GM18502 (cell line): Measurements from ENCODE around the gene USP6.
"Not testable (repeated sequence)": the region's sequence is repeated elsewhere in the genome, so short reads cannot be mapped to it uniquely, and the experiment has no call there.

Source experiments
- ATAC-seq: cut with Tn5 transposase; IDR thresholded peaks from one replicate; pipeline ENCODE4 v1.9.1; 2021; ENCODE audit warnings: mild to moderate bottlenecking; ENCODE audit not compliant: unreplicated experiment, poor library complexity

USP6 gene

DNA sequence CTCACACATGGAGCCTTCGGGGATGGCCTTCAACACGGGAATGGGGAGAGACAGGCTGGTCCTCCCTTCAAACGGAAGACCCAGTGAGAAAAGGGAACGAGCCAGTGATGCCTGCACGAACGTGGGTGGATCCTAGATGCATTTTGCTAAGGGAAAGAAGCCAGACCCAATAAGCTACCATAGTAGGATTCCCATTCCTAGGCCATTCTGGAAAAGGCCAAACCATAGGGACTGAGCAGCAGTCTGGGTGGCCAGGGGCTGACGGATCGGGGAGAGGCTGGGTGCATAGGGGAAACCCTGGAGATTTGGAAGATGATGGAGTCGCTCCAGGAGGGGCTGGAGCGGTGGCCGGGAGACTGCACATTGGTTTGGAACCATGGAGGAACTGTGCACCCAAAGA lies 18.7 kb downstream of the USP6 start:
- not testable (repeated sequence) for ATAC-seq

DNA sequence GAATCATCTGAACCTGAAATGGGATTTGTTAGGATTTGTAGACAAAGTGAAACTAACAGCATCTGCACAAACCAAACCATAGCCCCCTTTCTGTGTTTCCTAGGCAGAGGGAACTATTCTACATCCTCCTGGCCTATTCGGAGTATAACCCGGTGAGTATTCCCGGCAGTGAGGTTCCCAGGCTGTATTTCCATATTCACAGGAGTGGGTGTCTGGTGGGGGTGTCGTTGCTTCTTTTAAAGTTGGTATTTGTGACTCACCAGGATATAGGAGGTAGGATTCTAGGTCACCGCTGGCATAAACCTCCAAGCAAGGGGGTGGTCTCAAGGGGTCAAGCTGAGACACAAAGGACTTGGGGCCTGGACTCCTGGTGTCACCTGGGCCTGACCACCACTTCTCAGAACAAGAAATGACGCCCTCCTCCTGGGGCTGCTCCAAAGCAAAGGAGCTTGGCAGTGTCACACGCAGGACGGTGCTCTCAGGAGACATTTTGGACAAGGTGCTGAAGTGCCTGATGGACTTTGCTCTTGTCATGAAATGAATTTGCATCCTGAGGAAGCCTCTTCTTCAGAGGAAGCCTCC lies 19.4 kb downstream of the USP6 start:
- not testable (repeated sequence) for ATAC-seq

DNA sequence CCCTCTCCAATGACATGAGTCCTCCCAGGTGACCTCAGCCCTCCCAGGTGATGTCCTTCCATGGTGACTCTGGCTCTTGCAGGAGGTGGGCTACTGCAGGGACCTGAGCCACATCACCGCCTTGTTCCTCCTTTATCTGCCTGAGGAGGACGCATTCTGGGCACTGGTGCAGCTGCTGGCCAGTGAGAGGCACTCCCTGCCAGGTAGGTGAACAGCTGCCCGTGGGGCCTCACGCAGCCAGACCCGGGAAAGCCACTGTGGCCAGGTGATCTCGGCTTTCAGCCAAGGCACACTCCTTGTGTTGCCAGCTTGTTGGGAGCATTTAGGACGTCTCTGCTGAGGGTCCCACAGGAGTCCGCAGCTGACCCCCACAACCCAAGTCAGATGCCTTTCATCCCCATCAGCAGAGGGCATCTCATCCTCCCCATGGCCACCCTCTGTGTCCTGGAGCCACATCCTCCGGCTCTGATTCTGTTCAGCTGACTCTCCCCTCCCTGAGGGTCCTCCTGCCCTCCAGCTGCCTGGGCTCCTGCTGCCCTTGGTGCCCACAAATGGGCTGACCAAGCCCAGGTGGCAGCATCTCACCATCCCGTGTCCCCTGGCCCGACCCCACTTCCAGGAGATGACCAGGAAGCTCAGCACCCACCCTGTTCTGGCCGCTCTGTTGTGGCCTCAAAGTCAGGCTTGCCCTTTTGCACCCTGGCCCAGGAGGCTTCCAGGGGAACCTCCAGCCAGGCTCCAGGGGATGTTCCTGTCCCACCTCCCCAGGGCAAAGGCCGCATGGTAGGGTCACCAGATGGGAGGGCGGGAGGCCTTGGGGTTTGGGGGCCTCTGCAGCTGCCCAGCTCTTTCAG lies 20.1 kb downstream of the USP6 start:
- ATAC-seq, result no peak

DNA sequence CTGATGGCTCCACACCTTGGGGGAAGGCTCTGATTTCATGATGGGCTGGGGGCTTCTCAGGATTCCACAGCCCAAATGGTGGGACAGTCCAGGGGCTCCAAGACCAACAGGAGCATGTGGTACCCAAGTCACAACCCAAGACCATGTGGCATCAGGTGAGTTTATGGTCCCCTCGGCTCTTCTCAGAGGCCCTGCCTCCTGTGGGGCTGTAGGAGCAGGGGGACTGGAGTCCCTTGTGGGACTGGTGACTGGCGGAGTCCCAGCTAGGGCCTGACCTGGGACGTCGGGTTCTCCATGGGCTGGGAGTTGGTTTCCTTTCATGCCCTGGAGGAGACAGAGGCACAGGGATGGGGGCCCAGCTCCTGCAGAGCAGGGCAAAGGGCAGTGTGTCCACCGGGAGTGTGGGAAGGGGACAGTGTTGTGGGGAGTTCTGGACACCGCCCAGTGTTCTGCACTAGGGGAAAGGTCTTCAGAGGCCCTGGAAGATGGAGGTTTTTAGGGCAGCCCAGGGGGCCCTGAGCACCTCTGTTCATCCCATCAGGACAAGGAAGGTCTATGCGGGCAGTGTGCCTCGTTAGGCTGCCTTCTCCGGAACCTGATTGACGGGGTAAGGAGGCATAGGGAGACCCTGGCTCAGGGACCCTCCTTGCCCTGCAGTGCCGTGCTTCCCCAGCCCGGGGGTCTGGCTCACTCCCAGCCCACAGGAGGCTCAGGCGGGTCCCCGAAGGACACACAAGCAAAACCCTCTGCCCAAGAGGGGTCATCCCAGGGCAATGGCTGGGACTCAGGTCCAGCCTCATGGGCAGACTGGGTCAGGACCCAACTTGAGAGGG lies 21.0 kb downstream of the USP6 start:
- not testable (repeated sequence) for ATAC-seq

DNA sequence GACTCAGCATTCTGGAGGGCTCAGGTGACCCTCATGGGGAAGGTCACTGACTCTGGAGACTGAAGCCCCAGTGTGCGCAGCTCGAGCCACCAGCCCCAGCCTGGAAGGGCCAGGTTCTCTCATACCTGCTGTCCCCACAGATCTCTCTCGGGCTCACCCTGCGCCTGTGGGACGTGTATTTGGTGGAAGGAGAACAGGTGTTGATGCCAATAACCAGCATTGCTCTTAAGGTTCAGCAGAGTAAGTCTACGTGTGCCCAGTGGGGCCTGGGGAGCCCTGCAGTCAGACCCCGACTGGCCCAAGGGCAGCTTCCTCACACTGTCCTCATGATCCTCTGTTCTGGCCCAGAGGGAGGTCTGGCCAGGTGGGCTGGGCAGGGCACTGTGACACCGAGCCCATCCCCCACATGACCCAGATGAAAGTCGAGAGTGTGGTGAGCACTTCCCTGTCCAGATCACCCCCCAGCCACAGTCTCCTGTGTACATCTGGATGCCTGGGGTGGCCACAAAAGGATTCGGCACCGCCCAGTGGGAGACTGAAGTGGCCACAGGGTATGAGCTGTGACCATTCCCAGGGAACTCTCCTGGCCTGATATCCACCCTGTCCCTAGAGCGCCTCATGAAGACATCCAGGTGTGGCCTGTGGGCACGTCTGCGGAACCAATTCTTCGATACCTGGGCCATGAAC lies 21.8 kb downstream of the USP6 start:
- not testable (repeated sequence) for ATAC-seq

DNA sequence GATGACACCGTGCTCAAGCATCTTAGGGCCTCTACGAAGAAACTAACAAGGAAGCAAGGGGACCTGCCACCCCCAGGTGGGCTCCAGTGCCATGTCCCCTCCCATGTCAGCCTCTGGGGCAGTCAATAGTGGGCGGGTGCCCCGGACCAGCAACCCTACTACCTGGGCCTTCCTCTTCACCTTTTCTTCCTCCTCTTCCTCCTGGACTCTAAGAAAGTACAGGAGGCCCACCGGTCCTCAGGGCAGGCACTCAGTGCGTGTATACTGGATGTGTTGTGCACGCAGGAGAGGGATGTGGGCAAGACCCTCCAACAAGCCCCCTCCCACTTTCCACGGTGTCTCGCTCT lies 22.3 kb downstream of the USP6 start:
- not testable (repeated sequence) for ATAC-seq

DNA sequence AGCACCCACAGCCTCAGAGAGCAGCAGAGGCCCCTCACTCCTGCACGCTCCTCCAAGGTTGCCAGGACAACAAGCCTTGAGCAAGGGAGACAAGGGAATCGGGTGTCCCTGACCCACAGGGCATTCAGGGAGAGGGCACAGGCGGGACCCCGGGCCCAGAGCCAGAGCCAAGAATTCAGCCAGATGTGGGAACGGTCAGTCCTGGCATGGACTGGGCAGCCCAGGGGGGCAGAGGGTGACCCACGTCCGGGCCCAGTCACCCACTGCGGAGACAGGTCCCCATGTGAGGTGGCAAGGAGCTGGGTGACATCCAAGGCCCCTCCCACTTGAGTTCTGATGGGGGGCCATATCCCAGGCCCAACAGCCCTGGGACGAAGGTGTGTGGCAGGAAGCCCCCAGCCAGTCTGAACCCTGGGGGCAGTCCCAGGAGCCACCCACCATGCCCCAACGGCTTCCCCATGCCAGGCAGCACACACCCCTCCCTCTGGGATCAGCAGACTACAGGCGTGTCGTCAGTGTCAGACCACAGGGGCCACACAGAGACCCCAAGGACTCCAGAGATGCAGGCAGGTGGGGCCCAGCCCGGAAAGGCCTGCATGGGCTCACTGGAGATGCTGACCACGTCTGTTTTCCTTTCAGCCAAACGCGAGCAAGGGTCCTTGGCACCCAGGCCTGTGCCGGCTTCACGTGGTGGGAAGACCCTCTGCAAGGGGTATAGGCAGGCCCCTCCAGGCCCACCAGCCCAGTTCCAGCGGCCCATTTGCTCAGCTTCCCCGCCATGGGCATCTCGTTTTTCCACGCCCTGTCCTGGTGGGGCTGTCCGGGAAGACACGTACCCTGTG lies 23.0 kb downstream of the USP6 start:
- no peak for ATAC-seq

DNA sequence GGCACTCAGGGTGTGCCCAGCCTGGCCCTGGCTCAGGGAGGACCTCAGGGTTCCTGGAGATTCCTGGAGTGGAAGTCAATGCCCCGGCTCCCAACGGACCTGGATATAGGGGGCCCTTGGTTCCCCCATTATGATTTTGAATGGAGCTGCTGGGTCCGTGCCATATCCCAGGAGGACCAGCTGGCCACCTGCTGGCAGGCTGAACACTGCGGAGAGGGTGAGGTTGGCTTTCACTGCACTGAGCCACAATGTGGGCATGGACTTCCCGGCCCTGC lies 23.6 kb downstream of the USP6 start:
- ATAC-seq, result no peak

DNA sequence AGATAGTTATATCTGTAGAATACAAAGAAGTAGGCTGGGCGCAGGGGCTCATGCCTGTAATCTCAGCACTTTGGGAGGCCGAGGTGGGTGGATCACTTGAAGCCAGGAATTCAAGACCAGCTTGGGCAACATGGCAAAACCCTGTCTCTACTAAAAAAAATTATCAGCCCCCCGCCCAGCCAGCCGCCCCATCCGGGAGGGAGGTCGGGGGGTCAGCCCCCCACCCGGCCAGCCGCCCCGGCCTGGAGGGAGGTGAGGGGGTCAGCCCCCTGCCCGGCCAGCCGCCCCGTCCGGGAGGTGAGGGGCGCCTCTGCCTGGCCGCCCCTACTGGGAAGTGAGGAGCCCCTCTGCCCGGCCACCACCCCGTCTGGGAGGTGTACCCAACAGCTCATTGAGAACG lies 27.0 kb downstream of the USP6 start:
- ATAC-seq, result not testable (repeated sequence)

DNA sequence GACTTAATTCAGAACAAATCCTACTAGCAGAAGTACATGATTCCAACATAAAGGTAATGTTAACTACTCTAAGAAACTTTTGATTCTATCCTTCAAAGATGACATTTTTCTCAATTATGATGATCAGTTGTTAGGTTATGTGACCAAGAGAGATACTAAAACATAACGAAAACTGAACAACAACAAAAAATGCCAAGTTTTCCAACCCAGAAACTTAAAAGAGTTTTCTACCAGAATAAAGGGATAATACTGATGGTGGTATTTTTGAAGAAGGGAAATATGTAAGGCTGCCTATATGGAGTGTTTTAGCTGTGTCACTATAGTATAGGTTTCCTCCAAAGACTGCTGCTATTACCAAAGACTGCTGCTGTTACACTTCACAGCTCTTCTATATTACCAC lies 30.3 kb downstream of the USP6 start:
- ATAC-seq, result not testable (repeated sequence)

DNA sequence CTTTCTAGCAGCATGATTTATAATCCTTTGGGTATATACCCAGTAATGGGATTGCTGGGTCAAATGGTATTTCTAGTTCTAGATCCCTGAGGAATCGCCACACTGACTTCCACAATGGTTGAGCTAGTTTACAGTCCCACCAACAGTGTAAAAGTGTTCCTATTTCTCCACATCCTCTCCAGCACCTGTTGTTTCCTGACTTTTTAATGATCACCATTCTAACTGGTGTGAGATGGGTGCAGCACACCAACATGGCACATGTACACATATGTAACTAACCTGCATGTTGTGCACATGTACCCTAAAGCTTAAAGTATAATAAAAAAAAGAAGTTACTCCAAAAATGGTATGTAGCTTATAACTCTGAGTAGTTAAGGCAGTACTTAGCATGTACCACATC lies 44.9 kb downstream of the USP6 start:
- not testable (repeated sequence) for ATAC-seq

DNA sequence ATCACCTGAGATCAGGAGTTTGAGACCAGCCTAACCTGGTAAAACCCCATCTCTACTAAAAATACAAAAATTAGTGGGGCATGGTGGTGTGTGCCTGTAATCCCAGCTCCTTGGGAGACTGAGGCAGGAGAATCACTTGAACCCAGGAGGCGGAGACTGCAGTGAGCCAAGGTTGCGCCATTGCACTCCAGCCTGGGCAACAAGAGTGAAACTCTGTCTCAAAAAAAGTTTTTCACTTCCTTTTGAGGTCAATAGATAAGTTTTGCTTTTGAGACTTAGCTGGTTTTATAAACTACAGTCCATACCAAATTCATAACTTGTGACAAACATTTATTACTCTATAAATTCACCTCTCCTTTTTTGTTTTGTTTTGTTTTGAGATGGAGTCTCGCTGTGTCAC lies 46.0 kb downstream of the USP6 start:
- not testable (repeated sequence) for ATAC-seq

DNA sequence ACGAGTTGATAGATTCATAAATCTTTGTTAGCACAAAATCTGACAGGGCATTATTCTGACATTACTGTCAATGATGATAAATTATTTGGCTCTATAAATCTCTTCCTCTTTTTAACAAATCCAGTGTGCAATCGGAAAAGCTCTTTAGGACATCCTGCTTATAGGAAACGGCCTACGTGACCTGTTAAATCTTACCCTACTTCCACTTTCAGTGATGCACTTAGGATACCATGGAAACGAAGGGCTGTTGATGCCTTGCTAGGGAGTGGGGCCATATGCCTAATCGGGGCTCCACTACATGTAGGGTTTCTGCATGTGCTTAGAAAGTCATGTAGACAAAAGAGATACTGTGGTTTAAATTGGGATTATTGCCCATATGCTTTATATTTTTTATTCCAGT lies 48.6 kb downstream of the USP6 start:
- ATAC-seq, result no peak

DNA sequence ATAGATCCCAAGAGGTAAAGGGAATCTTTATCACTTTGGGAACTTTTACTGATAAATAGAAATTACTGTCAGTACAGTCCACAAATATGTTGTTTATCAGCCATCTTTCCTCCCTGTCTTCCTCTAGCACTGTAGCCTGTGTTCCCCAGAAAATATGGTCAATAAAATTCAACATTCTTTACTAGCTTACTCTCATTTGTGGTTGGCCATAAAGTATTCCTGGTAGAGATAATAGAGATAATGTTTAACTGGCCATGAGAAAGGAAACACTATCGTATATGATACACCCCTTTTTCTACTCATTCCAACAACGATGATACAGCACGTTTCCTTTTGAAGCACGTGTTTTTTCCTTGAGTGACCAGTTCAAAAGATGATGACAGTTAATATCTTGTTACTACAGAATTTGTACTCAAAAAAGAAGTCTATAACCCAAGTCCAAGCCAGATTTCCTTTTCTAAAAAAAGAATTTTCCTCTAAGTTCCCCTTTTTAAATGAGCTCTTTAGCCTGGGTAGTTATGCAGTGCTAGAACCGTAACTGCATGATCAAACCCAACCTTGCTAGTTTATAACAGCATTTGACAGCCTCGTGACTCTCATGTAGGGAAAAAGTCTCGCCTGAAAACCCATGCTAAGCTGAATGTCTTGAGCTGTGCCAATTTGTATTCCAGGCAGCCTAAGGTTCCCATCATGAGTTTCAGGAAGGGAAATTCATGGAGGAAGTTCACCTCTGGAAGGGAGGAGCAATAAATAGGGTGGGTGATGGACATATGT lies 50.1 kb downstream of the USP6 start:
- not testable (repeated sequence) for ATAC-seq

DNA sequence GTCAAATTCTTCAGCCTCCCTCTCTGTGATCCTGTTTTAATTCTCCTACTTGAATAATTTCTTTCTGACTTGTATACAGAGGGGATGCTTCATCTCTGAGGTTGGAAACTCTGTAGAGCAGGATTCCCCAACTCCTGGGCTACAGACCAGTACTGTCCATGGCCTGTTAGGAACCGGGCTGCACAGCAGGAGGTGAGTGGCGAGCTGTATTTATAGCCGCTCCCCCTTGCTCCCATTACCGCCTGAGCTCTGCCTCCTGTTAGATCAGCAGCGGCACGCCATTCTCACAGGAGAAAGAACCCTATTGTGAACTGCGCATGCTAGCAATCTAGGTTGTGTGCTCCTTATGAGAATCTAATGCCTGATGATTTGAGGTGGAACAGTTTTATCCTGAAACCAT lies 59.2 kb downstream of the USP6 start:
- not testable (repeated sequence) for ATAC-seq

DNA sequence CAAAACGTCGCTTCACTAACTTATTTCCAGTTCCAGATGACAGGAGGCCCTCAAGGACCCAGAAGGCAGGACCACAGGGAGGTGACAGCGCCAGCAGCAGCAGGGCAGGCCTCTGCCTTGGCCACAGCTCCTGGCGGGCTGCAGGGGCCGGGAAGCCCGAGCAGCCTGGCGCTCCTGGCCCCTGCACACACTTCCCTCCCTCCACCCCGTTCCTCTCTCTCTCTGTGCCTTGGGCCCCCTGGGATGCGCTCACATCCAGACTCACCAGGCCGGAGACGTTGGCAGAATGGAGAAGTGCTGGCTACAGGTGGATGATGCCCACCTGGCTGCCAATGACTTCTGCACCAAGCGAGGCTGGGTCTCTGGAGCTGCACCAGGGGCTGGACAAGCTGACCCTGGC lies 63.2 kb downstream of the USP6 start:
- no peak for ATAC-seq

DNA sequence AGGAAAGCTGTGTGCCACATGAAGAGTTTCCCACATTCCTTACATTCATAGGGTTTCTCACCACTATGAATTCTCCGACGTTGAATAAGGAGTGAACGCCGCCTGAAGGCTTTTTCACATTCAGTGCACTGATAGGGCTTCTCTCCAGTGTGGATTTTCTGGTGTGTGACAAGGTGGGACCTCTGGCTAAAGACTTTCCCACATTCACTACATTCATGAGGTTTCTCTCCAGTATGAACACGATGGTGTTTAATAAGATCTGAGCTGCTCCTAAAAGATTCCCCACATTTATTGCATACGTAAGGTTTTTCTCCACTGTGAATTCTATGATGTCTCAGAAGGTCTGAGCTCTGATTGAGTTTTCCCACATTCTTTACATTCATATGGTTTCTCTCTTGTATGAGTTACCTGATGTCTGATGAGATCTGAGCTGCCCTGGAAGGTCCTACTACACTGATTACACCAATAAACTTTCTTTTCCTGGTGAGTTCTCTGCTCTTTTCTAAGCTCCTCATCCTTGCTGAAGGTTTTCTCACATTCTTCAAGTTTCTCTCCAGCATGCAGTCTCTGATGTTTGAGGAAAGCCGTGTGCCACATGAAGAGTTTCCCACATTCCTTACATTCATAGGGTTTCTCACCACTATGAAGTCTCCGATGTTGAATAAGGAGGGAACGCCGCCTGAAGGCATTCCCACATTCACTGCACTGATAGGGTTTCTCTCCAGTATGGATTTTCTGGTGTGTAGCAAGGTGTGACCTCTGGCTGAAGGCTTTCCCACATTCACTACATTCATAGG lies 65.9 kb downstream of the USP6 start:
- ATAC-seq, result no peak

DNA sequence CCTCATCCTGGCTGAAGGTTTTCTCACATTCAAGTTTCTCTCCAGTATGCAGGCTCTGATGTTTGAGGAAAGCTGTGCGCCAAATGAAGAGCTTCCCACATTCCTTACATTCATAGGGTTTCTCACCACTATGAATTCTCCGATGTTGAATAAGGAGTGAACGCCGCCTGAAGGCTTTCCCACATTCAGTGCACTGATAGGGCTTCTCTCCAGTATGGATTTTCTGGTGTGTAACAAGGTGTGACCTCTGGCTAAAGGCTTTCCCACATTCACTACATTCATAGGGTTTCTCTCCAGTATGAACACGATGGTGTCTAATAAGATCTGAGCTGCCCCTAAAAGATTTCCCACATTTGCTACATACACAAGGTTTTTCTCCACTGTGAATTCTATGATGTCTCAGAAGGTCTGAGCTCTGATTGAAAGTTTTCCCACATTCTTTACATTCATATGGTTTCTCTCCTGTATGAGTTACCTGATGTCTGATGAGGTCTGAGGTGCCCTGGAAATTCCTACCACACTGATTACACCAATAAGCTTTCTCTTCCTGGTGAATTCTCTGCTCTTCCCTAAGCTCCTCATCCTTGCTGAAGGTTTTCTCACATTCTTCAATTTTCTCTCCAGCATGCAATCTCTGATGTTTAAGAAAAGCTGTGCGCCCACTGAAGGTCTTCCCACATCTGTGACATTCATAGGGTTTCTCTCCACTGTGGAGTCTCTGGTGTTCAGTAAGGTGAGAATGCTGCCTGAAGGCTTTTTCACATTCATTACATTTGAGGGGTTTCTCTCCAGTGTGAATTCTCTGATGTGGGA lies 67.0 kb downstream of the USP6 start:
- no peak for ATAC-seq
